ENCODE data around the gene SLC25A25. TPM values are rescaled to one million over a fixed set of nuclear protein-coding genes. Genes with fewer than 3 reads are reported as not detected.

The SLC25A25 gene
- total and polyA plus RNA-seq, 10 of the 15 experiments (the other 5 are each of a cell fraction or from before 2014, with no cell fraction given), result 0.04 to 17.1 (median 12.4) TPM; not detected in 1

GRCh38 chr9:128127990-128128835, 60.2 kb downstream of the SLC25A25 start (continued):
- TF ChIP-seq CBFB (IDR thresholded peaks at IDR 0.05; ENCODE audit: low read depth) (peak; percentile 70; the same call in 1 of the 2 replicates), MTA2 (IDR thresholded peaks at IDR 0.05; ENCODE audit: low read depth) (0 out of 2 replicates have a peak, but pooled peaks have one; percentile 29), MAX (IDR thresholded peaks at IDR 0.05; ENCODE audit: low read depth, low read length) (peak; percentile 72), POLR2AphosphoS2 (IDR thresholded peaks at IDR 0.05; ENCODE audit: low read depth, low read length) (no peak), RCOR1 (conservative IDR thresholded peaks at IDR 0.05; ENCODE audit: low read depth, low read length) (no peak), NFYB (IDR thresholded peaks at IDR 0.05; ENCODE audit: insufficient read depth, low read depth, low read length) (no peak), NFIC (IDR thresholded peaks at IDR 0.05; ENCODE audit: low read depth, low read length) (peak; percentile 3; the same call in 1 of the 2 replicates), JUNB (IDR thresholded peaks at IDR 0.05) (no peak), EGR1 (IDR thresholded peaks at IDR 0.05; ENCODE audit: borderline replicate concordance in 1 of 2, low read depth in 2 of 2, low read length in 2 of 2) (peak; percentile 36 to 95), BCLAF1 (IDR thresholded peaks at IDR 0.05) (no peak), CBX3 (IDR thresholded peaks at IDR 0.05; ENCODE audit: borderline replicate concordance, low read depth) (no peak), GABPA (IDR thresholded peaks at IDR 0.05; ENCODE audit: low read depth) (no peak), ZNF274 (IDR thresholded peaks at IDR 0.05; ENCODE audit: insufficient read depth, insufficient read length) (no peak), ZBTB11 (CRISPR knock-in tag; IDR thresholded peaks at IDR 0.05) (no peak), ATF2 (IDR thresholded peaks at IDR 0.05; ENCODE audit: low read length) (no peak), CEBPB (IDR thresholded peaks at IDR 0.05; ENCODE audit: borderline replicate concordance in 1 of 2, low read depth in 2 of 2, low read length in 2 of 2) (no peak), MYC (IDR thresholded peaks at IDR 0.05; ENCODE audit: insufficient read depth, insufficient read length, insufficient replicate concordance, low read length, severe bottlenecking) (peak; percentile 80), E2F4 (IDR thresholded peaks at IDR 0.05; ENCODE audit: low read depth, low read length) (no peak), RBBP5 (conservative IDR thresholded peaks at IDR 0.05) (no peak), MYB (IDR thresholded peaks at IDR 0.05; ENCODE audit: borderline replicate concordance, low read depth, low read length) (peak; percentile 97)

All from GM12878 (cell line).